ENCODE data around the gene FGGY. TPM values are rescaled to one million over a fixed set of nuclear protein-coding genes. Genes with fewer than 3 reads are reported as not detected.

FGGY gene
- total and polyA plus RNA-seq, 4 donors, result 16.0 to 67.0 (median 43.4) TPM

- no peak overlapping the region for H3K27ac ChIP-seq (ENCODE audit: low read depth in 1 of 2, low read length in 2 of 2)
- peaks cover 0 to 4% (median 2%) of the 10 kb centered on the region in 4 donors for H3K36me3 ChIP-seq (ENCODE audit: control insufficient read depth in 4 of 4, insufficient read depth in 3 of 4, low read depth in 1 of 4, low read length in 3 of 4)
- no peak for DNase-seq (ENCODE audit: low spot score)
- H3K9ac ChIP-seq (ENCODE audit: low read depth in 1 of 2, low read length in 2 of 2), result no peak overlapping the region
- H3K4me3 ChIP-seq (ENCODE audit: low read depth in 1 of 3, low read length in 3 of 3), result no peak overlapping the region
- H3K9me3 ChIP-seq (ENCODE audit: control insufficient read depth in 4 of 4, low read length in 3 of 4), result no peaks in the 10 kb centered on the region
- 90% methylated on average over 5 of the region's 5 CpGs for WGBS
- TF ChIP-seq RAD21 (IDR thresholded peaks at IDR 0.05) (no peak), REST (IDR thresholded peaks at IDR 0.05) (no peak), SP1 (IDR thresholded peaks at IDR 0.05) (no peak), RXRA (IDR thresholded peaks at IDR 0.05) (no peak), MAX (IDR thresholded peaks at IDR 0.05) (no peak), NR2F2 (IDR thresholded peaks at IDR 0.05) (no peak), EGR1 (IDR thresholded peaks at IDR 0.05; ENCODE audit: low read depth in 2 of 2) (no peak), ATF3 (IDR thresholded peaks at IDR 0.05) (no peak), HNF4G (IDR thresholded peaks at IDR 0.05) (no peak), JUND (IDR thresholded peaks at IDR 0.05) (no peak), GABPA (IDR thresholded peaks at IDR 0.05 in 1 of 2, conservative IDR thresholded peaks at IDR 0.05 in 1 of 2) (no peak), YY1 (IDR thresholded peaks at IDR 0.05) (no peak), HNF4A (conservative IDR thresholded peaks at IDR 0.05) (no peak), ZBTB33 (IDR thresholded peaks at IDR 0.05) (no peak), TAF1 (conservative IDR thresholded peaks at IDR 0.05) (no peak), FOXA1 (IDR thresholded peaks at IDR 0.05) (no peak), FOXA2 (IDR thresholded peaks at IDR 0.05) (no peak)
- TF ChIP-seq, protein P1, sequence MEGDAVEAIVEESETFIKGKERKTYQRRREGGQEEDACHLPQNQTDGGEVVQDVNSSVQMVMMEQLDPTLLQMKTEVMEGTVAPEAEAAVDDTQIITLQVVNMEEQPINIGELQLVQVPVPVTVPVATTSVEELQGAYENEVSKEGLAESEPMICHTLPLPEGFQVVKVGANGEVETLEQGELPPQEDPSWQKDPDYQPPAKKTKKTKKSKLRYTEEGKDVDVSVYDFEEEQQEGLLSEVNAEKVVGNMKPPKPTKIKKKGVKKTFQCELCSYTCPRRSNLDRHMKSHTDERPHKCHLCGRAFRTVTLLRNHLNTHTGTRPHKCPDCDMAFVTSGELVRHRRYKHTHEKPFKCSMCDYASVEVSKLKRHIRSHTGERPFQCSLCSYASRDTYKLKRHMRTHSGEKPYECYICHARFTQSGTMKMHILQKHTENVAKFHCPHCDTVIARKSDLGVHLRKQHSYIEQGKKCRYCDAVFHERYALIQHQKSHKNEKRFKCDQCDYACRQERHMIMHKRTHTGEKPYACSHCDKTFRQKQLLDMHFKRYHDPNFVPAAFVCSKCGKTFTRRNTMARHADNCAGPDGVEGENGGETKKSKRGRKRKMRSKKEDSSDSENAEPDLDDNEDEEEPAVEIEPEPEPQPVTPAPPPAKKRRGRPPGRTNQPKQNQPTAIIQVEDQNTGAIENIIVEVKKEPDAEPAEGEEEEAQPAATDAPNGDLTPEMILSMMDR (IDR thresholded peaks at IDR 0.05; ENCODE audit: low read depth, low read length, missing input control), result no peak
- H3K4me1 ChIP-seq (ENCODE audit: control insufficient read depth in 4 of 4, insufficient read depth in 4 of 4, low read length in 3 of 4), result no peaks in the 10 kb centered on the region
- no peaks in the 10 kb centered on the region for H3K27me3 ChIP-seq (ENCODE audit: control insufficient read depth in 4 of 4, insufficient read depth in 4 of 4, low read length in 3 of 4)
Observed at GRCh38 chr1:59705466-59706302, 408.8 kb downstream of the FGGY start.

Measured in liver (tissue), 9 donors.